ENCODE measurements around the gene OR1B1.
"Not testable (repeated sequence)": the region's sequence is repeated elsewhere in the genome, so short reads cannot be mapped to it uniquely, and the experiment has no call there.

Gene OR1B1

DNA sequence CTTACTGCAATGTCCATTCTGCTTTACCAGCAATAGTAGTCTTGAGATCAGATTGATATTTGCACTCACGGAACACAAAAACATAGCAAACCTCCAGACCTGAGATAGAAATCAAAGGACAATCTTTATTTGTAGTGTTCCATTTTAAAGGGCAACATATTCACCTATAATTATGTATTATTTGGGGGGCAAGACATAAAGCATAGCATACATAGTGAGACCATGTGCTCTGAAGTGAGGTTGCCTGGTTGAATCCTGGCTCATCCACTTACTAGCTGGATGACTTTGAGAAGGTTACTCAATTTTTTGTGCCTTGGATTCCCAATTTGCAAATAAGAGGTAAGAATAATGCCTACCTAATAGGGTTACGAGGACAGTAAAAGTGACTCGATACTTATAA is at the start of gene OR1B1:
Gene OR1B1 (minus strand): TSS at position 101 of the 400 bp plus-strand sequence.
- DNase-seq = no peak

DNA sequence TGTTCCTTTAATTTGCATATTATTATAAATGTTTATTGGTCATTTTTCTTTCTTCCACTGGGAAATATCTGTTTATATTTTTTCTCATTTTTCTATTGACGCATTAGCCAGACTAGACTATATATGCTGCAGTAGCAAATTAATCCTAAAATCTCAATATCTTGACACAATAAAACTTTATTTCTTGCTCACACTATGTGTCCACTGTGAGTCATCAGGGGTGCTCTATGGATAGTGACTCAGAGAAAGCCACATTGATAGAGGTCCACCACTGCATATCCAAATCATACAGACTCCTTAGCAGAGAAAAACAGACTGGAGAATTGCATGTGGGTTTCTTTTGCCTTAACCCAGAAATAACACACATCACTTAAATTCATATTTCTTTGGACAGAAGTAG is 38.3 kb upstream of the OR1B1 start:
- no peak for DNase-seq

DNA sequence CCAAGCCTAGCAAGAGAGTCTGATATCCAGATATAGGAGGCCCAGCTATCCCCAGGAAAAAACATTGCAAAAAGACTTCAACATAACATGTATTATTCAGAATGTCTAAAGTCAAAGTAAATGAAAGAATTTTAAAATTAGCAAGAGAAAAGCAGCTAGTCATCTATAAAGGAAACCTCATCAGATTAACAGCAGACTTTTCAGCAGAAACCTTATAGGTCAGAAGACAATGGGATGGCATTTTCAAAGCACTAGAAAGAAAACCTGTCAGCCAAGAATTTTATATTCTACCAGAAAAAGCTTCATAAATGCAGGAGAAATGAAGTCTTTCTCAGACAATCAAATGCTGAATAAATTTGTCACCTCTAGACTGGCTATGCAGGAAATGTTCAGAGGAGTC is 27.4 kb upstream of the OR1B1 start:
- DNase-seq = no peak

DNA sequence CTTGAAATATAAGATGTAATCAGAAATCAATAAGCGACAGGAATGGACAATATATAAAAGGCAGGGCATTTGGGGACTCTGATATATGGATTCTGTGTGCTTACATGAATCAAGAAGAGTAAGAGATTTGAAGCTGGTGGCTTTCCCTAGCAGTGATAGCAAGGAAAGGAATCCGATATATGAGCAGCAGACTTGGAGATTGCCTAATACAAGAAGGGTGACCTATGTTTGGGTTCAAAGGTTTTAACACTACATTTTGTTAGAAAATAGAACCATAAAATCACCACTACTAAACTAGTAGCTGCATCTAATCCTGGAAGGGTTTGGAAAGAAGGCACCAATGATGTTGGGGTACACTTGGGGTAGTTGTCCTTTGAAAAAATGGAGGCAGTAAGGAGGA is 15.1 kb upstream of the OR1B1 start:
- DNase-seq = no peak

GRCh38 chr9:122661416-122661815 is 4.0 kb upstream of the OR1B1 start, which contains the start of gene OR1L1:
Gene OR1L1, plus strand, starts transcription at chr9:122661716. Its CDS starts 0 bp downstream, at chr9:122661716.
- DNase-seq = no peak

GRCh38 chr9:122656378-122656777 is 1.0 kb downstream of the OR1B1 start:
- DNase-seq = no peak

GRCh38 chr9:122642226-122642625 is 15.2 kb downstream of the OR1B1 start:
- DNase-seq = no peak

DNA sequence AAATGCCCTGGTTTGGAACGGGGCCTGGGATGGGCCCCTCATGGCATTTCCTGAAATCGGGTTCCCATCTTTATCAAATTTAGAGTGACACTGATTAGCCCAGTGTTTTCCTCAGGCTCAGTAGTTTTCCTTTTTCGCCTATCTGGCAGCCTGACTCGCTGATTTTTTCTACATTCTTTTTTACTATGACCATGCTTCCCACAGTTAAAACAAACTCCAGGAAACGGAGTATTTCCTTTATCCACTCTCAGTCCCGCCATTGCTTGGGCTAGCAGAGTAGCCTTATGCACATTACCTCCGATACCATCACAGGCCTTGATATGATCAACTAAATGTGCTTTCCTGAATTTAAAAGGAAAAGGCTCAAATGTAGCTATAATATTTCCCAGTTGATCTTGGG is 37.4 kb downstream of the OR1B1 start:
- no peak for DNase-seq

DNA sequence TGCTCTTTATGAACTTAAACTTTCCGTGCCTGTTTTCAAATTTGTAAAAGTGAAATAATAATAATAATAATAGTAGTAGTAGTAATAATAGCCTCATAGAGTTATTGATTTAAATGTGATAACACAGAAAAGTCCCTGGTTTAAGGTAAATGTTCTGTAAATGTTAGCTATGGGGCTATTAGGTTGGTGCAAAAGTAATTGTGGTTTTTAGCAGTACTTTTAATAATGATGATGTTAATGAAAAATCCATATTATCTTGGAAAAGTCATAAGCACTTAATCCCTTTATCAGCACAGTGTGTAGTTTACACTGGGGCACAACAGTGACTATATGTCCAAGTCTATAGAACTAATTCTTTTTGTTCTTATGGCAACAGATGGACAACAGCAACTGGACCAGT is 43.1 kb downstream of the OR1B1 start, which contains the start of gene OR1Q1:
Gene OR1Q1 (plus strand): TSS at position 377 of the 400 bp plus-strand sequence. CDS start 0 bp downstream, at position 377.
- no peak for DNase-seq

- no peak for DNase-seq
These were observed 47.6 kb downstream of the OR1B1 start for GRCh38 chr9:122609804-122610203.

DNA sequence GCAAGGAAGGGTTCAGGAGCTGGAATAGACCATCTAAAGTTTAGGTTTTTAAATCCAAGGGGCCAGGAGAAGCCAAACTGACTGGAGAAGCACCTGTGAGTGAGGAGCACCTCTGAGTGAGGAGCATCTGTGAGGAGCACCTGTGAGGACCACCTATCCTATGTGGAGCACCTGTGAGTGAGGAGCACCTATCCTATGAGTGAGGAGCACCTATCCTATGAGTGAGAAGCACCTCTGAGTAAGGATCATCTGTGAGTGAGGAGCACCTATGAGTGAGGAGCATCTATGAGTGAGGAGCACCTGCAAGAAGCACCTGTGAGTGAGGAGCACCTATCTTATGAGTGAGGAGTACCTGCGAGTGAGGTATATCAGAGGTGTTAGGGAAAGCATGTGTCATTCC is 50.8 kb downstream of the OR1B1 start:
- DNase-seq = no peak

DNA sequence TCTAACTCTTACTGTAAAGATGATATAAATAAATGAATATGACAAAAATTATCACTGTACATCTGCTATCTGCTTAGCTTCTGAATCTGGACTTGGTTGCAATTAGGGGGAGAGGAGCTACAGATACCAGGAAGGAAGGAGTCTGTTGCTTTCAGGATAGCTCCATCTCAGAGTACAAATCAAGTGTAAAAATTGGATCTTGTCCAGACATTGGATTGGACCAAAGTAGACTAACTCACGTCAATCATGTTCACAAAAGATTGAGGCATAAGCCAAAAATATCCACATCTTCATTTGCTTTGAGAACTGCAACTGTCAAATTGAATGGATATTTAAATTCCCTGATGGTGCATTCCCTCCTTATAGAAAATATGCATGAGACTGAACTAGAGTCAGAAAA is 51.7 kb downstream of the OR1B1 start:
- no peak for DNase-seq

DNA sequence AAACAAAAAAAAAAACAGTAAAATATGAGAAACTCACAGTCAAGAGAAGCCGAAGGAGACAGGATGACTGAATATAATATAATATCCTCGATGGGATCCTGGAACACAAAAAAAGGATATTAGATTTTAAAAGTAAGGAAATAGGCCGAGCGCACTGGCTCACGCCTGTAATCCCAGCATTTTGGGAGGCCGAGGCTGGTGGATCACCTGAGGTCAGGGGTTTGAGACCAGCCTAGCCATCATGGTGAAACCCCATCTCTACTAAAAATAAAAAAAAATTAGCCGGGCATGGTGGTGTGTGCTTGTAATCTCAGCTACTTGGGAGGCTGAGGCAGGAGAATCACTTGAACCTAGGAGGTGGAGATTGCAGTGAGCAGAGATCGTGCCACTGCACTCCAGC is 74.1 kb downstream of the OR1B1 start, which contains the start of gene OR1L8:
Gene OR1L8 (minus strand): TSS at position 101 of the 400 bp plus-strand sequence. CDS start 14,907 bp downstream, outside the sequence.
- not testable (repeated sequence) for DNase-seq

- DNase-seq = no peak
These were observed 77.1 kb downstream of the OR1B1 start for GRCh38 chr9:122580360-122580759.

GRCh38 chr9:122579874-122580273 is 77.6 kb downstream of the OR1B1 start:
- no peak for DNase-seq

Measured in hippocampal formation (tissue), 2 donors.